ENCODE results near the gene RBM11. TPM values are rescaled to one million over a fixed set of nuclear protein-coding genes. Genes with fewer than 3 reads are reported as not detected.

The RBM11 gene
- total and polyA plus RNA-seq, 11 donors = 0.15 to 0.84 (median 0.23) TPM; not detected in 8

- H3K36me3 ChIP-seq = no peaks in the 10 kb centered on the region
- no peak overlapping the region for H3K27ac ChIP-seq
- no peaks in the 10 kb centered on the region for H3K9me3 ChIP-seq
- H3K27me3 ChIP-seq = peaks cover 0 to 7% (median 0%) of the 10 kb centered on the region in 9 donors
- WGBS, 4 donors = 90 to 92% (median 91%) methylated on average over 2 of the region's 2 CpGs
- intact Hi-C loops (cut with DNase I) = no loop called here
- H3K4me3 ChIP-seq = no peak overlapping the region
- TF ChIP-seq POLR2A (IDR thresholded peaks at IDR 0.05) = no peak
- ATAC-seq (no peak), DNase-seq (no peak)
- H3K4me1 ChIP-seq = no peaks in the 10 kb centered on the region
These were observed 49.1 kb downstream of the RBM11 start for GRCh38 chr21:14265023-14265422.

DNA sequence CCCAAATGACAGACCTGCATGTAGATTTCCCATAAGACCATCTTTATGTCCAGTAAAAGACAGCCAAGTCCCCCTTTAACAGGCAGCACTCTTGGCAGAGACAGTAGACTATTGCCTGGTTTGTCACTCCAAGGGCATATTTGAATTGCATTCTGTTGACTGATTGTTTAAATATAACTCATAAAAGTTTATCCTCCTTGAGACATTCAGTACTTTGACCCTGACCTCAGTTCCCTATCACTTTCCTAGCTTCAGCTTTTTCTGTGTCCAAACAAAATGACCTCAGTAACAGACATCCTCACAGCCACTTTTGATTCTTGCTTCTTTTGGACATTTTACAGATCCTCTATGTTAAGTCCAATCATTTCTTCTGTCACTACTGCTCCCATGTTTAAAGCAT, 51.1 kb downstream of the RBM11 start:
- intact Hi-C loops (cut with DNase I) = no loop called here
- ATAC-seq = no peak
- Histone ChIP-seq H3K27ac (no peak overlapping the region), H3K4me3 (no peak overlapping the region), H3K36me3 (no peaks in the 10 kb centered on the region), H3K4me1 (no peaks in the 10 kb centered on the region), H3K9me3 (no peaks in the 10 kb centered on the region), H3K27me3 (peaks cover 0 to 8% (median 0%) of the 10 kb centered on the region in 9 donors)
- no peak for DNase-seq
- no peak for TF ChIP-seq POLR2A (IDR thresholded peaks at IDR 0.05)
- TF ChIP-seq, protein P1, sequence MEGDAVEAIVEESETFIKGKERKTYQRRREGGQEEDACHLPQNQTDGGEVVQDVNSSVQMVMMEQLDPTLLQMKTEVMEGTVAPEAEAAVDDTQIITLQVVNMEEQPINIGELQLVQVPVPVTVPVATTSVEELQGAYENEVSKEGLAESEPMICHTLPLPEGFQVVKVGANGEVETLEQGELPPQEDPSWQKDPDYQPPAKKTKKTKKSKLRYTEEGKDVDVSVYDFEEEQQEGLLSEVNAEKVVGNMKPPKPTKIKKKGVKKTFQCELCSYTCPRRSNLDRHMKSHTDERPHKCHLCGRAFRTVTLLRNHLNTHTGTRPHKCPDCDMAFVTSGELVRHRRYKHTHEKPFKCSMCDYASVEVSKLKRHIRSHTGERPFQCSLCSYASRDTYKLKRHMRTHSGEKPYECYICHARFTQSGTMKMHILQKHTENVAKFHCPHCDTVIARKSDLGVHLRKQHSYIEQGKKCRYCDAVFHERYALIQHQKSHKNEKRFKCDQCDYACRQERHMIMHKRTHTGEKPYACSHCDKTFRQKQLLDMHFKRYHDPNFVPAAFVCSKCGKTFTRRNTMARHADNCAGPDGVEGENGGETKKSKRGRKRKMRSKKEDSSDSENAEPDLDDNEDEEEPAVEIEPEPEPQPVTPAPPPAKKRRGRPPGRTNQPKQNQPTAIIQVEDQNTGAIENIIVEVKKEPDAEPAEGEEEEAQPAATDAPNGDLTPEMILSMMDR (IDR thresholded peaks at IDR 0.05) = no peak

- Histone ChIP-seq H3K27me3 (peaks cover 0 to 18% (median 0%) of the 10 kb centered on the region in 9 donors), H3K4me1 (peaks cover 0 to 7% (median 0%) of the 10 kb centered on the region in 12 donors), H3K36me3 (no peaks in the 10 kb centered on the region), H3K4me3 (no peak overlapping the region), H3K27ac (no peak overlapping the region), H3K9me3 (no peaks in the 10 kb centered on the region)
- DNase-seq (no peak), ATAC-seq (no peak)
- intact Hi-C loops (cut with DNase I) = no loop called here
- 82 to 83% (median 82%) methylated on average over 2 of the region's 2 CpGs for WGBS, 4 donors
- TF ChIP-seq, protein P1 (IDR thresholded peaks at IDR 0.05) = no peak
- TF ChIP-seq POLR2A (IDR thresholded peaks at IDR 0.05) = no peak
These were observed 54.7 kb downstream of the RBM11 start for GRCh38 chr21:14270631-14271030.

GRCh38 chr21:14271053-14271452, 55.1 kb downstream of the RBM11 start:
- DNase-seq (no peak), ATAC-seq (no peak)
- no peaks in the 10 kb centered on the region for H3K9me3 ChIP-seq
- H3K4me3 ChIP-seq = no peak overlapping the region
- intact Hi-C loops (cut with DNase I) = no loop called here
- TF ChIP-seq, protein P1 (IDR thresholded peaks at IDR 0.05) = no peak
- TF ChIP-seq POLR2A (IDR thresholded peaks at IDR 0.05) = no peak
- H3K36me3 ChIP-seq = no peaks in the 10 kb centered on the region
- 40 to 62% (median 48%) methylated on average over 3 of the region's 3 CpGs for WGBS, 4 donors
- peaks cover 0 to 7% (median 0%) of the 10 kb centered on the region in 12 donors for H3K4me1 ChIP-seq
- H3K27me3 ChIP-seq = peaks cover 0 to 17% (median 0%) of the 10 kb centered on the region in 9 donors
- no peak overlapping the region for H3K27ac ChIP-seq

DNA sequence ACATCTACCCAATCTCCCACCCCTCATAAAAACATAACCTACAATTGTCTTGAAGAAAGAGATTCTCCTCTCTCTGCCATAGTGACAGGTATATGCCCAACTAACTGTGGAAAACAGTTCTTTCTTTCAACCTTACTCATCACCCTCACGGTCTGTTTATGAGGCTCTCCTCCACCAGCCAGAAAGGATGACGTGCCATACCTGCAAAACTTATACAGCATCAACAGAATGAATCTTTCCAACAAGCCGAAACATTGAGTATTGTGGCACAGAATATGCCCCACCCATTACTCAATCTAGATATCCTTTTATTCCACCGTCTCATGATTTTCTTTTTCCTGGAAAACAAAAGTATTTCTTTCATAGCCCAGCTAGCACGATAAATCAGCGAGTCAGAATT, 55.7 kb downstream of the RBM11 start:
- H3K9me3 ChIP-seq = no peaks in the 10 kb centered on the region
- intact Hi-C loops (cut with DNase I) = no loop called here
- no peak overlapping the region for H3K27ac ChIP-seq
- H3K36me3 ChIP-seq = no peaks in the 10 kb centered on the region
- no peak overlapping the region for H3K4me3 ChIP-seq
- H3K4me1 ChIP-seq = peaks cover 0 to 7% (median 0%) of the 10 kb centered on the region in 12 donors
- TF ChIP-seq, protein P1 (IDR thresholded peaks at IDR 0.05) = no peak
- no peak for TF ChIP-seq POLR2A (IDR thresholded peaks at IDR 0.05)
- ATAC-seq (no peak), DNase-seq (no peak)
- peaks cover 0 to 17% (median 0%) of the 10 kb centered on the region in 9 donors for H3K27me3 ChIP-seq
- WGBS, 4 donors = 71 to 81% (median 75%) methylated on average over 6 of the region's 6 CpGs
